GM10248 (cell line): Measurements from ENCODE around the gene PIK3R1.

ENCODE experiments used
- CTCF ChIA-PET: fragments of 300-600 bp; sonication (Branson Sonifier 250); formaldehyde crosslinking; extraction: SDS; loops from one replicate; lab custom pipeline; 2021; ENCODE audit warnings: antibody characterized with exemption; lab: Yijun Ruan, JAX
- POLR2A ChIA-PET: fragments of 350-650 bp; sonication (Branson Sonifier 250); formaldehyde crosslinking; extraction: SDS; loops from one replicate; lab custom pipeline; 2020; ENCODE audit warnings: antibody characterized with exemption; lab: Yijun Ruan, JAX
- DNase-seq: peaks from one replicate; pipeline ENCODE4 v3.0.0; 2012; ENCODE audit errors: extremely low spot score
- TF ChIP-seq, protein P1 (sequence below): IDR thresholded peaks from 2 replicates; pipeline ENCODE4 v1.5.1; 2012; ENCODE audit warnings: mild to moderate bottlenecking, low read depth; ENCODE audit errors: extremely low read depth, missing control alignments, control extremely low read depth

Gene PIK3R1

GRCh38 chr5:68332080-68332451 lies 116.5 kb downstream of the PIK3R1 start:
- ChIA-PET POLR2A (interaction anchor here (0.6 kb wide), 1 partner anchor 316 kb away, joined by 3 read pairs; no protein-coding TSS in a partner anchor), CTCF (interaction anchor here (1.1 to 4.3 kb wide), 7 partner anchors 14 to 105 kb away, joined by 3 to 12 read pairs (median 3); no protein-coding TSS in a partner anchor)
- TF ChIP-seq, protein P1, sequence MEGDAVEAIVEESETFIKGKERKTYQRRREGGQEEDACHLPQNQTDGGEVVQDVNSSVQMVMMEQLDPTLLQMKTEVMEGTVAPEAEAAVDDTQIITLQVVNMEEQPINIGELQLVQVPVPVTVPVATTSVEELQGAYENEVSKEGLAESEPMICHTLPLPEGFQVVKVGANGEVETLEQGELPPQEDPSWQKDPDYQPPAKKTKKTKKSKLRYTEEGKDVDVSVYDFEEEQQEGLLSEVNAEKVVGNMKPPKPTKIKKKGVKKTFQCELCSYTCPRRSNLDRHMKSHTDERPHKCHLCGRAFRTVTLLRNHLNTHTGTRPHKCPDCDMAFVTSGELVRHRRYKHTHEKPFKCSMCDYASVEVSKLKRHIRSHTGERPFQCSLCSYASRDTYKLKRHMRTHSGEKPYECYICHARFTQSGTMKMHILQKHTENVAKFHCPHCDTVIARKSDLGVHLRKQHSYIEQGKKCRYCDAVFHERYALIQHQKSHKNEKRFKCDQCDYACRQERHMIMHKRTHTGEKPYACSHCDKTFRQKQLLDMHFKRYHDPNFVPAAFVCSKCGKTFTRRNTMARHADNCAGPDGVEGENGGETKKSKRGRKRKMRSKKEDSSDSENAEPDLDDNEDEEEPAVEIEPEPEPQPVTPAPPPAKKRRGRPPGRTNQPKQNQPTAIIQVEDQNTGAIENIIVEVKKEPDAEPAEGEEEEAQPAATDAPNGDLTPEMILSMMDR: no peak
- DNase-seq: no peak

GRCh38 chr5:68332556-68332955 lies 117.0 kb downstream of the PIK3R1 start:
- TF ChIP-seq, protein P1: no peak
- DNase-seq: no peak
- ChIA-PET POLR2A (no interaction called here), CTCF (interaction anchor here (1.1 to 4.3 kb wide), 4 partner anchors 15 to 78 kb away, joined by 3 to 12 read pairs (median 4); no protein-coding TSS in a partner anchor)

DNA sequence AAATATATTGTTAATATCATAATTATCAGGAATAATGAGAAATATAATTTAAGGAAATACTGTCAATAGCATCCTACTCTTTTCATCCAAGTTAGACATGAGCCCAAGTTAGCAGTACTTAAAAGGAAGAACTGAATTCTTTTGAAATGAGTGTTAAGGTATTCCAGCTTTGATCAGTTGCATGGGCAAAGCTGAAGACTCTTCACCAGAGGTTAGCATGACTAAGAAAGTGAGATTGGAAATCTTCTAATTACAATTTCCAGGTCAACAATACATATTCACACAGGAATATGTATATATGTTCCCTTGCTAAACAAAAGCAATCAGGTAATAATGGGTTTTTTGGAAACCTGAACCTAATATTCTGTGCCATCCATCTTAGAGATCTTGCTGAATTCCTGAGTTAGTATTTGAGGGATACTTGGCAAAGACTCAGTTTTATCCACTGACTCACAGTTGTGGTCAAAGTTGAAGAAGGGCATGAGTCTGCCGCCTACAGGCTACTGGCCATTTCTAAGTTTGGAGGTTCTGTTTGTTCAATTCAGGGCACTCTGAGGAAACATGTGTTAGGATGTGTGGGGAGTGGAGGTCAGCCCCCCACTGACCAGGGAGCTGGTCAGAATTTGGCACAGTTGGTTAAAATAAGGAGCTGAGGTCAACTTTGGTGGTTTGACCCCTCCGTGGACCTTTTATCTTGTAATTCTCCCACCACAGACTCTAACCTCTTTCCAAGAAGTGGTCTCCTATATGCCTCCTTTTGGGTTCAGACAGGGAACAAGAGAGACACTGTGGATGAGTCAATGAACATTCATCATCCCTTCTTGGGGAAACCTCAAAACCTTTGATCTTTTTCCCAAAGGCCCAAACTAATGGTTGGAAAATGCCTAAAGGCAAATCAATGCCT lies 118.3 kb downstream of the PIK3R1 start:
- TF ChIP-seq, protein P1: no peak
- POLR2A ChIA-PET: no interaction called here
- no peak for DNase-seq
- CTCF ChIA-PET: interaction anchor here (4.3 kb wide), 1 partner anchor 14 kb away, joined by 12 read pairs; no protein-coding TSS in a partner anchor

- TF ChIP-seq, protein P1: no peak
- POLR2A ChIA-PET: no interaction called here
- CTCF ChIA-PET: interaction anchor here (1.6 to 4.3 kb wide), 2 partner anchors 14 to 20 kb away, joined by 3 to 12 read pairs; no protein-coding TSS in a partner anchor
- no peak for DNase-seq
These were observed 119.0 kb downstream of the PIK3R1 start for GRCh38 chr5:68334553-68334886.

DNA sequence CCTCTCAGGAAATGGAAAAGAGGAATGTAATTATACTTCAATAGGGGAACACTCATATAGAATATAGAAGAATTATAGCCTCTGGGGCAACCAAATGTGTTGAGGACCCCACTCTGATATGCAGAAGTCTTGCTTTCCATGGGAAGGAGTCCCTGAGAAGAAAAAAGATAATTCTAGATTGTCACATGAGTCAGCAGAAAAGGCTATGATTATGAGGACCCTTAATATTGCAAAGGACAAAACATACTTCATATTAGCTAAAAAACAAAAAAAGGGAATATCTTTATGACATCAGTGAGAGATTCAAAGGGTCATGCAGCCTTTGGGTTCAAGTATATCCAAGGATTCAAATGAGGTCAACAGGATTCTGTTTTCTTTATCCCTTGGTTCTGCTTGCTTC lies 119.5 kb downstream of the PIK3R1 start:
- CTCF ChIA-PET: interaction anchor here (1.6 kb wide), 1 partner anchor 20 kb away, joined by 3 read pairs; no protein-coding TSS in a partner anchor

DNA sequence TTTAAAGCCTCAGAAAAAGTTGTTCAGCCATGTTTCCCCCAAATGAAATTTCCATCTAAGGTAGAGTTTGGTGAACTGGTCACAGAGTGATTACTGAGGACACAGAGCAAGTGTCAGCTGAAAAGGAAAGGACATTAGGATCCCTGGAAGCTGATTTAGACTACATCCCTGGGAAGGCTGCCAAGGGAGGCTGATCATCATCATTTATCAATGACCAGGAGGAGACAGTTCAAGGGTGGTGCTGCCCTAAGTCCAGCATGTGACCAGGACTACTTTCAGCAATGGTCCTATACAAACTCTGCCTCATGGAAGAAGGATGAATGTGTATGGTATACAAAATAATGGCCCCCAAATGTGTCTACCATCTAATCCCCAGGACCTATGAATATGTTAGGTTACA lies 120.6 kb downstream of the PIK3R1 start:
- no peak for DNase-seq
- ChIA-PET CTCF (interaction anchor here (1.6 kb wide), 1 partner anchor 18 kb away, joined by 3 read pairs; no protein-coding TSS in a partner anchor), POLR2A (no interaction called here)
- TF ChIP-seq, protein P1: no peak

More for the DNA sequence above, 119.5 kb downstream of the PIK3R1 start:
- TF ChIP-seq, protein P1: no peak
- POLR2A ChIA-PET: no interaction called here
- DNase-seq: no peak
